ENCODE results near the gene NHP2.

Gene NHP2

GRCh38 chr5:178115136-178115813 lies 38.4 kb downstream of the NHP2 start:
- no peak for DNase-seq

GRCh38 chr5:178114325-178115135 lies 39.2 kb downstream of the NHP2 start:
- no peak for DNase-seq

- no peak for DNase-seq
Observed at GRCh38 chr5:178113841-178114324, 39.8 kb downstream of the NHP2 start.

GRCh38 chr5:178113141-178113787 lies 40.4 kb downstream of the NHP2 start, which contains the start of gene N4BP3:
TSS of gene N4BP3 (plus strand) at chr5:178113532. CDS start at chr5:178119584, 6,052 bp downstream.
- peak in 2 of 56 donors; percentile 35 to 55 for DNase-seq

GRCh38 chr5:178112545-178112944 lies 41.1 kb downstream of the NHP2 start:
- no peak for DNase-seq

- no peak for DNase-seq
Observed at GRCh38 chr5:178111925-178112324, 41.8 kb downstream of the NHP2 start.

GRCh38 chr5:178110511-178110910 lies 43.2 kb downstream of the NHP2 start:
- DNase-seq = no peak

GRCh38 chr5:178108966-178109365 lies 44.7 kb downstream of the NHP2 start:
- DNase-seq = no peak

GRCh38 chr5:178108446-178108845 lies 45.2 kb downstream of the NHP2 start:
- no peak for DNase-seq

GRCh38 chr5:178107756-178108310 lies 45.9 kb downstream of the NHP2 start:
- DNase-seq = no peak

- no peak for DNase-seq
Observed at GRCh38 chr5:178106556-178107239, 47.0 kb downstream of the NHP2 start.

GRCh38 chr5:178106086-178106485 lies 47.6 kb downstream of the NHP2 start:
- no peak for DNase-seq

- no peak for DNase-seq
Observed at GRCh38 chr5:178104492-178104891, 49.2 kb downstream of the NHP2 start.

GRCh38 chr5:178103612-178104011 lies 50.1 kb downstream of the NHP2 start:
- no peak for DNase-seq
